Activated T-helper 1 cell treated with Interleukin-2 at 50 U/mL for 16 hours (primary cell): ENCODE data around the gene NRARP.

Experiments
- DNase-seq: peaks from one replicate; pipeline ENCODE4 v3.0.0-alpha.2; 2020; ENCODE audit warnings: low read depth

The NRARP gene

DNA sequence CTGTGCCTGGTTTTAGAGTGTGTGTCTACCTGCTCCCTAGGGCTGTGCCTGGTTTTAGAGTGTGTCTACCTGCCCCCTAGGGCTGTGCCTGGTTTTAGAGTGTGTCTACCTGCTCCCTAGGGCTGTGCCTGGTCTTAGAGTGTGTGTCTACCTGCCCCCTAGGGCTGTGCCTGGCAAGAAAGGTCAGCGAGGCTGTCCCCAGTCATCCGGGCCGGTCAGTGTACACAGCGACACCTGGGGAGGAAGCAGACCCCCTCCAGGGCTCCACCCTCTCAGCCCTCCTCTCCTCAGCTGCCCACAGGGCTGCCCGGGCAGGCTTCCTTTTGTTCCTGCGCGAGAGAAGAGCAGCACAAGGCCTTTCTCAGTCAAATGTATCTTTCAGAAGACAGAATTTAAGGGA is 4.1 kb downstream of the NRARP start:
- DNase-seq = no peak

DNA sequence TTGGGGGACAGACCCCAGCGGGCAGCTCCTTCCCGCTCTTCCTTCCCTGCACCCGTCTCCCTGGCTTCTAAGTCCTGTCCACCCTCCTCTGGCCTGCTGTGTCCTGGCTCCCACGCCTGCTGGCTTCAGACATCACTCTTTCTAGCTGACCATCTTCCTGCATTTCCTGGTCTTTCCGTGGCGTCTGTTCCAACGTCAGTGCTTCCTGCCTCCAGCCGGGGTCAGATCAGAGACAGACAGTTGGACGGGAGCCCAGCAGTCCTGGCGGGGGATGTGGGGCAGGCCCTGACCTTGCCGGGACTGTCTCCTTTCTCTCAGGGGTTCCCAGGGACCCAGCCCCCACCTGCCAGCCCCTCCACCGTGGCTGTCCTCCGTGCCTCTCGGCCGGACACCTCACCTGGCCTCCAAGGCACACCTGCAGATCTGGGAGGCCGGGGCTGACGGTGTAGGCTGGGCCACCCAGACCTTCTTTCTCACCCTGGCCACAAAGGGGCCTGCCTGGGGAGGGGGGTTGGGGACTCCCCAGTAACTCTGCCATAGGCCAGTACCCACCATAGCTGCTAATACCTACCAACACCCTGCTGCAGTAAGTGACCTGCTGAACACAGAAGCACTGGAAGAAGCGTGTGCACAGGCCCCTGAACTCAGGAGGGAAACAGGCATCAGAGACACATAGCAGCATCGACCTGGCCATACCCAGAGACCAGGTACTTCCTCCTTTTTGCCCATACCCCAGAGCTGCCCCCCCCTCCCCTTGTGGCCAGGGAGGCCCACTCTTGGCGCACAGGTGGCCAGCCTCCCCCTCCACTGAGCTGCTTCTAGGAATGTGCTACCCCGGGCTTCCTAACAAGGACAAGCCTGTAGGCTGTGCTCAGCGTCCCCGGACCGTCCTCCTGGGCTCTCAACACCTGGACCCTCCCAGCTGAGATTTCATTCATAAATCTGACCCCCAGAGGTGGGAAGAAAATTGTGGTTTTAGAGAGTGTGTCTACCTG is 5.1 kb downstream of the NRARP start:
- no peak for DNase-seq

DNA sequence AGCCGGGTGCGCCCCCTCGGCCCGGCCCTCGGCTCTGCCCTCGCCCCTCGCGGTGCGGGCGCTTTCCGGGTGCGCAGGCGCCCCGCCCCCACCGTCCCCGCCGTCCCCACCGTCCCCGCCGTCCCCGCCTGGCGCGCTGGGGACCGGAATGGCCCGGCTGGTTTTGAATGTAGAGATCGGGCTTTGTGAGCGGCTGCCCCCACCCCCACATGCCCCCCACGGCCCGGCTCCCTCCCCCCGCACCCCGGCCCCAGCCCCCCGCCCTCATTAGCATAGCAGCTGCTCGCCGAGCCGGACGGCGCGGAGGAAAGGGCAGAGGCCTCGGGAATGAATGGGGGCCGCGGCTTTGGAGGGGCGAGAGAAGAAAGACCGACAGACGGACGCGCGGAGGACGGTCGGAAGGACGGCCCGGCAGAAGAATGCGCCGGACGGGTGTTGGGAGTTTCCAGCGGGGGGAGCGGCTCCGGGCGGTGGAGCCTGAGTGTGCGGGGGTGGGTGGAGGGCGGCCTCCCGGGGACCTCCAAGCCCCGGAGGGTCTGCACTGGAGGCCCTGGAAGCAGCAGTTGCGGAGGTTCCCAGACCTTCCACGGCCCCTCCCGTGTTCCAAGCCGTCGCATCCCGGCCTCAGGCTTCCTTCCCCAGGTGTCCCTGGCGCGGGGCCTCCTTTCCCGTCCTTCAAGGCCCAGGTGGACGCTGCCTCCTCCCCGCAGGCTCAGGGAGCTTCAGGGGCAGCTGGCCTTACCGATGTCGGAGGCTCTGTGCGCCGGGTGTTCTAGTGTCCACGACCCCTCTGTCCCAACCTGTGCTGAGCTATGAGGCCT is 6.0 kb downstream of the NRARP start:
- no peak for DNase-seq

DNA sequence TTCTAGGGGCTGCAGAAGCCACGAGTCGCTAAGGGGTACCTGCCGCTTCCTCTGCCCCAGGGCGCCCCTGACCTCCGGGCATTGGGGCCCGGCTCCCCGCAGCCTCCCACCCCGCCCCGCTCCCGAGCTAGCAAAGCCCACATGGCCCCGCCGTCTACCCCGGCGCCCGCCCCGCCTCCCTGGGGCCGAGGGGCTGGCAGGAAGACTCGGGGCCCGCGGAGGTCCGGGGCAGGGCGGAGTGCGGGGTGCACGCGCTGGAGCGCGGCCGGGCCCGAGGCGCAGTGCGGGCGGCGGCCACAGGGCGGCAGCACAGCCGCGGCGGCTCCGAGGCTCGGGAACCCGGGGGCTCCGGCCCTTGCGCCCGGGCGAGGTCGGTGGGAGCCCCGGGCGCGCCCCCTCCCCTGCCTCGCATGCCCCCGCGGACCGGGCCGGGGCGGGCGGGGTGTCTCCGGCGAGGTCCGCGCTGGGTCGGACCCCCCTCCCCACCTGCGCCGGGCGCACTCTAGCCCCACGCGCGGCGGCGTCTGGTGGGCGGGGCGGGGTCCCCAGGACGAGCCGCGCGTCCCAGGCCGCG is 6.7 kb downstream of the NRARP start:
- DNase-seq = no peak

DNA sequence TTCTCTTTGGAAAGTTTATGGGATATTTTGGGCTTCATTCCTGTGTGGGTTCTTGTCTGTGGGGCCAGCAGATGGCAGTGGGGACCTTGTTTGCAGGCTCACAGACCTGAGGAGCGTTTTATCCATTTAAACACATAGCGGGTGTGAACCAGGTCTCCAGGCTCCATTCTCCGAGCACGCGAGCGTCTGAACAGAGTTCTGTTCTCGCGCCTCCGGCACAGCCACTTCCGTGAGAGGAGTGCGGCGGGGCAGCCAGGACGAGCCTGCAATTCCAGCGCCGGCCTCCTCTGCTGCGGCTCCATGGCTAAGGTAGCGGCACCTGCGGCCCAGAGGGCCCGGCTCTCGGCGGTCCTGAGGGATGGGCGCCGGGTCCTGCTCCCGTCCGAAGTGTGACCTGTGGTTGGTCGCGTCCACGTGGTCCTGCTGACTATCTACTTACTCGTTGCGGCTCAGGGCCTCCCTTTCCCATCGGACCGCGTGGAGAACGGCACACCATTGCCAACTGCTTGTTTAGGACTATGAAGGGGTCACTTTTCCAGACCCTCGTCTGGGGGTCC is 7.3 kb downstream of the NRARP start:
- no peak for DNase-seq

DNA sequence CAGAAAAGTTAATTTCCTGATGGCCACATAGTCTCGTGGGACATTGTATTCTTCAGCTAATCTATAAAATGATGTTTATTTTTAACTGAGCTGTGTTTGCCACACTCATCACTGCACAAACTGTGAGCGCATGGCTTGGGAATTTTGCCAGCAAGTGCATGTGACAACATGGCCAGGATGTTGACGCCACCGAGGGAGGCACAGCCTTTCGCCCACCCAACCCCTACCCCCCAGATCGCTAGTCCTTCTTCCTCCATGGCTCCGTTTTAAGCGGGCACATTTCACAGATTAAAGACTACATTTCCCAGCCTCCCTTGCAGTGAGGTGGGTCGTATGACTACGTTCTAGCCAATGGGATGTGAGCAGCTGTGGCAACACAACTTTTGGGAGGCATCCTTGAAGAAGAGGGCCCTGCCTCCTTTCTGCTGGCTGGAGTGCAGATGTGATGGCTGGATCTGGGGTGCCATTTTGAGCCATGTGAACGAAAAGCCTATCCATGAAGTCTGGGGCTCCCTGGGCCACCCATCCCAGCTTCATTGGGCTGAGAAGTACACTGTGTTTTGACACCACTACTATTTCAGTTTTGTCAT is 7.9 kb downstream of the NRARP start:
- DNase-seq = no peak

DNA sequence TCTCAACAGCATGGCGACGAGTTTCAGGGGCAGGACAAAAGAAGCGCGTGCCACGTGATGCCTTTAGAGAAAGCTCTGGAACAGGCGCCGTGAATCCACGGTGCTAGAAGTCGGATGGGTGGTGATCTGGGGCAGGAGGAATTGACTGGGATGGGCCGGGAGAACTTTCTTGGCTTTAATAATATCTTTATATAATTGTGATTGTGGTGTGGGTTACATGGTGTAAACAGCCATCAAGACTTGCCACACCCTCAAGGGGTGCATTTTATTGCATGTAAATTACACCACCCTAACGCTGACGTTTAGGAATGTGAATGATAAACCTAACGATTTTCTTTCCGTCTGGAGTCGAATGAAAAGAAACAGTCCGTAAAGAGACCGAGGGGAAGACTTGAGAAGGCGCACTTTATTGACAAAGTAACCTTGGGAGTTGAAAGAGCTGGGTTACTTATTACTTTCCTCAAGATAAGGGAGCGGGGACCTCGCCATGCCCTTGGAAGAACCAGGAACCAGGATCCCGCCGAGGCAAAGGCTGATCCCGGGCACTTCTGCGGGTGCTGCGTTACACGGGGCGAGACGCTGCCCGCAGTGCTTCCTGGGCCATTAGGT is 8.5 kb downstream of the NRARP start:
- no peak for DNase-seq

DNA sequence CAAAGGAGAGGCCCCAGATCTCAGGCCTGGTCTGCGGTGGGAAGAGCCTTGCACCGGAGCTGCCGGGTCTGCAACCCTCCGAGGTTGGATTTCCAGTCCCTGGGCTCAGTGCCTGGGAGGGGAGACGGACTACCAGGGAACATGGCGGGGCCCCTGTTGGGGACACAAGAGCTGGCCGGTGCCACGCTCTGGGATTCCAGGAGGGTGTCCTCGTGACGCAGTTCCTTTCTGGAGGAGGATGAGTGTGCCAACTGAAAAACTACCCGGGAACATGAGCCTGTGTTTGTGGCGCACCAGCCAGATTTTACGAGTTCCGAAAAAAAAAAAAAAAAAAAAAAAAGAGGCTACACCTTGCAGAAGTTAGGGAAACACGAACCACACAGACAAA is 9.0 kb downstream of the NRARP start:
- DNase-seq = no peak

DNA sequence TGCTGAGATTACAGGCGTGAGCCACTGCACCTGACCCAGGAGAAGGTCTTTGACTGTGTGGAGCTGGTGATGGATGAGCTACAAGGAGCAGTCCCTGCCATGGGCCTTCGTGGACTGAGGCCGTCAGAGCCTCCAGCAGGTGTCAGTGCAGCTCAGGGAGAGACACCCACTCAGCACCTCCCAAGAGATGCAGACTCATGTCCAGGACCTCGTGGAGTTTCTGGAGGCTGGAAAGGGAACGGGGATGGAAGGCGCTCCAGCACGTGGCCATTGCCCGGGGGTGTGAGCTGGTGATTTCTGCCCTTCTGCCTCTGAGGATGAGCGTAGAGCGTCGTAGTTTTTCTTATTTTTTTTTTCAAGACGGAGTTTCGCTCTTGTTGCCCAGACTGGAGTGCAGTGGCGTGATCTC is 15.1 kb downstream of the NRARP start:
- no peak for DNase-seq

DNA sequence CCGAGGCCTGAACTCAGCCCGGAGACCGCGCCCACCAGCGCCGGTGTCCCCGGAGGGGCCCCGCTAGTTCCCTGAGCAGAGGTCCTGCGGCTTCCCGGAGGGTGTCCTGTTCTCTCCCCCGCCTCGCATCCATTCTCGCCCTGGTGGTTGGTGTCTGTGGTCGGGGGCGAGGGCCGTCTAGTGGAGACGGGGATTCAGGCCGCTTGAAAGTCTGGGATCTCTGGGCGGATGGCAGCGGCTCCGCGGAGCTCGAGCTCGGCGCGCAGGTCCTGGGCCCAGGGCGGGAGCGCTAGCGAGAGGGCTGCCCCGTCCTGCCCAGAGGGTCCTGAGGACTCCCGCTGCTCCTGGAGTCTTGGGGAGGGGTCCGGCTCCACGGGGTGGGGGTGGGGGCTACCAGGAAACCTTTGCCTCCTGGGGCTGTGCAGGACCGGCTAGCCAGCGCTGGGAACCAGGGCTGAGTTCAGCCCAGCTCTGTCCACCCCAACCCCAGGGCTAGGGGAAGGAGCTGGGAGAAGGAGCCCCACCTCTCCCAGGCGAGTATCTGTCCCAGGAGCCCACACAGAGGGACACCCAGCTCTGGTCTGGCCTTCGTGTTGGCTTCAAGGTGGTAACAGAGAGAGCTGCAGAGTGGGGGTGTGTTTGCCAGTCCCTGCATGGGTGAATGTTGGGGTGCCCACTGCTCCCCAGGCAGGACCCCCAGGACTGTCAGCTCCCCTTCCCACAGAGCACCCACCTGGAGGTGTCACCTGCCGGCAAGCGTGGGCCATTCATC is 20.5 kb downstream of the NRARP start:
- no peak for DNase-seq

DNA sequence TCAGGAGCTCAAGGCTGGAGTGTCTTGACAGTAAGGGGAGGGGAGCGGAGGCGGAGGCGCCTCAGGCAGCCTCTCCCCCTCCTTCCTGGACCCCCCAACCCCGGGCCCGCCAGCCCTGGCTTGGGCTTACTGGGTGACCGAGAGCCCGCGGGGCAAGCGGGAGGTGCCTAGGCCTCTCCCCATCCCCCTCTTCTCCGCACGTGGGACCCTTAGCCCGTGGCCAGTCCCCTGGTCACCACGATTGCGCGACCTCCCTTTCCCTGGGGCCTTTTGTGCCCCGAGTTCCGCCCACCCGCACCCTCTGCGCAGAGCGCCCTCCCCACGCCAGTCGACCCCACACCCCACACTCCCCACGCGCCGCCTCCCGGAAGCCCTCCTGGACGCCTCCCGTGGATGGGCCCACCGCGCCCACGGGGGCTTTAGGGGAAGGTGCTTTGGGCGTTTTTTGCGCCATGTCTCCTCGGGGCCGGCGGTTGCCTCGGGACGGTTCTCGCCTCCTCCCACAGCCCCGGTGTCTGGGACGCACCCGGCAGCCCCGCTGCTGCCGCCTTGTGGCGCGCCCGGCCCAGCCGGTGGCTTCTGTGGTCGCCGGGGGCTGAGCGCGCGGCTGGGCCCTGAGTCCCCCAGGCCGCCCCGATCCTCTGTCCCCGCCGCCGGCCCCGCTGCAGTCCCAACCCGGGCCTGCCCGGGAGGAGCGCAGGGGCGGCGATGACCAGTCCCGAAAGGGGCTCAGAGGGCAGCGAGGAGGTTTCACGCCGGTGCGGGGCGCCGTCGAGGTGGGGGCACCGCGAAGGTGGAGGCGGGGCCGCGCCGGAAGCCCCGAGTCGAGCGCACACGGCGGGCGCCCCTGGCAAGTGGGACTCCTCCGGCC is 21.4 kb downstream of the NRARP start:
- DNase-seq = no peak

DNA sequence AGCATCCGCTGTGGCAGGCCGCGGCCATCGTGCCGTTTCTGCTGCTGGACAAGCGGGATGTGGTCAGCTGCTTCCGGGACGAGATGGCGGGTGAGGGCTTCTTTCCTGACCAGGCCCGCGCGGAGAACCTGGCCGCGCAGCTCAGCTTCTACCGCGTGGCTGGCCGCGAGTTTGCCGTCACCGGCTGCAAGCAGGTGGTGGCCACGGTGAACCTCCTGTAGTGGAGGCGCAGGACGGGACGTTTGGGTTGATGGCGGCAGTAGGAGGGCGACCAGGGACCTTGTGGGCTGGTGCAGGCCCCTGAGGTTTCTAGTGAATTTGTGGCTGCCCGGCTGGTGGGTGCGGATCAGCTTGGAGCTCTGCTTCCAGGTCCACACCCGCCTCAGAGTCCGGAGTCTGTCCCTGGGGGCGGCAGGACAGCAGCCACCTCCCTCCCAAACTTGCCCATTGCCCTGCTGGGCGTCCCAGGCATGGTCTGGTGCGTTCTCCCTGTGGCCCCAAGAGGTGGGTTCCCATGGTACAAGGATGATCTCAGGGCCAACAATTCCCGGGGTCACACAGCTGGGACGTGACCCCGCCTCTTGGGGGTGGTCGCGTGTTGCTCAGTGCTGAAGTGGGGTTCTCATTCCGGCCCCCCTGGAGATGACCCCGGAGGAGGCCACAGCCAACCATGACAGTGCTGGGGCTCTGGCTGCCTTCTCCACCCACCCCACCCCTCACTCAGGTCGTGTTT is 22.2 kb downstream of the NRARP start:
- DNase-seq = no peak

DNA sequence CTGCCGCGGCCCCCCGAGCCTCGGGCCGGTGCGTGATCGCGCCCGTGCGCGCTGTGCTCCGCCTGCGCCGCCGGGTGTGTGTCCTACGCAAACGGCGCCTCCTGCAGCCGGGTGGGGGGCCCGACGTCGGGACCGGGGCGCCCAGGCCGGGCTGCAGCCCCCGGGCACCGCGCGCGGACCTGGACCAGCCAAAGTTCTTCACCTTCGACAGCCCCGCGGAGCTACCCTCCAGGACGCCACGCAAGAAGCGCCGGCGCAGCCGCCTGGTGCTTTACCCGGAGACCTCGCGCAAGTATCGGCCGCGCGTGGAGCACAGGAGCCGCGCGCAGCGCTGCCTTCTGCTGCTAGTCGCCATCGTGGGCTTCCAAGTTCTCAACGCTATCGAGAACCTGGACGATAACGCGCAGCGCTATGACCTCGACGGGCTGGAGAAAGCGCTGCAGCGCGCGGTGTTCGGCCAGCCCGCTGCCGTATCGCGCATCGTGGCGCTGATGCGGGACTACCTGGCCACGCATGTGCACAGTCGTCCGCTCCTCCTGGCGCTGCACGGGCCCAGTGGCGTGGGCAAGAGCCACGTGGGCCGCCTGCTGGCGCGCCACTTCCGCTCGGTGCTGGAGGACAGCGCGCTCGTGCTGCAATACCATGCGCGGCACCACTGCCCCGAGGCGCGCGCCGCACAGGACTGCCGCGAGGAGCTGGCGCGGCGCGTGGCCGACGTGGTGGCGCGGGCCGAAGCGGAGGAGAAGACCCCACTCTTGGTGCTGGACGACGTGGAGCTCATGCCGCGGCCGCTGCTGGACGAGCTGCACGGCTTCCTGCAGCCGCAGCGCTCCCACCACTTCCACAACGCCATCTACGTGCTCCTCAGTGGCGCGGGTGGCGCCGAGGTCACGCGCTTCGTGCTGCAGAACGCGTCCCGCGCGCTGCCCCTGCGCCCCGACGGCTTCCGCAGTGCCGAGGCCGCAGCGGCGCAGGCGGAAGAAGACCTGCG is 23.1 kb downstream of the NRARP start:
- DNase-seq = no peak

DNA sequence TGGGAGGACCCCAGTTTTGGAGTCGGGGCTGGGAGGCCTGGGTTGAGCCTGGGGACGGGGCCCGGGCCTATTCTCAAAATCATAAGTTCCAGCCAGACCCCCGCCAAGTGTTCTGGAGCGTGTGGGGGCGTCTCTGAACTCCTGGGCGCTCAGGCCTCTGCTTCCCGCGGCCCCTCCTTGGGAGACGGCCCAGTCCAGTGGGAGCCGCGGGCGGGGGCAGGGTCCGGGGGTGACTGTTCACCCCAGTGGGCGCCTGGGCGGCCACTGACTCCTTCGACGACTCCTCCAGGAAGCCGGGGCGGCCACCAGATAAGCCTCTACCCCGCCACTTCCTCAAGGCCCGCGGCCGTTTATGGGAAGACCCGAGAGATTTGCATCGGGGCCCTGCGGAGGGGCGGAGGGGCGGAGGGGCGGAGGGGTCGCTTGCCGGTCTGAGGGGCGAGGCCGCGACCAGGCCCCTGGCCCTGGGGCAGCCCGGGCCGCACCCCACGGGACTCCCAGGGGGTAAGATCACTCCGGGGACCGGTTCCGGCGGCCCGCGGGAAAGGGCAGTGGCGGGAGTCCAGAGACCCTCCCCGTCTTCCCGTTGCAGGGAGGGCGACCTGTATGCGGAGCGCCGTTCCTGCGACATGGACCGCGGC is 23.9 kb downstream of the NRARP start:
- no peak for DNase-seq

DNA sequence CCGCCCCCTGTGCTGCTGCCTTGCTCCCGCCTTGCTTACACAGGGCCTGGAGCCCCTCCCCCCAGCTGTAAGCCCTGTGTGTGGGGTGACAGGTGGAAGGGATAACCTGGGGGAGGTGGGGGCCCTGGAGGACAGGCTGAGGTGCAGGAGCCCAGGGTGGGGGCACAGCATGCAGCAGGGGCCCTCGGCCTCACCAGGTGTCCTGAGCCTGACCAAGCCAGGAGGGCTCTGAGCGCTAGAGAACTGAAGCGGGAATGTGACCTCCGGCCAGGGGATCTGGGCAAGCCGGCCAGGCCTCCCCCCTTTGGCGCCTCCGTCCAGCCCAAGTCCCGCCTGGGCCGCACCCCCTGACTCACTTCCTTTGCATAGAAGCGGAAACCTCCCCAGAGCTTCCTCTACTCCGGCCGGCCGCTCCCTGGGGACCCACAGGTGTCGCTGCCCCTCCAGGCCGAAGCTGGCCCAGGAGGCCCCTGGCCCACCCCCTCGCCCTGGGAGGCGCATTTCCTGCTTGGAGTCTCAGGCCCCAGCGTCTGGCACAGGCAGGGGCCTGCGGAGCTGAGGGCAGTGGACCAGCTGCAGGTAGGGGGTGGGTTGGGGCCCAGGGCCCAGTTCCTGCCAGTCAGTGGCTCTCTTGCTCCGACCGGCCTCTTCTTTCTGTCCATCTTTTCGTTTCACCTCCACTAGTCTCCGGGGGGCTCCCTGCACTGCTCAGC is 24.6 kb downstream of the NRARP start, which contains the start of gene TOR4A:
TSS of gene TOR4A (plus strand) at position 398 of the 713 bp plus-strand sequence. CDS start 964 bp downstream, outside the sequence.
- DNase-seq = no peak
